Ishikawa (cell line): ENCODE data around the gene MITD1.

Experiments used
- CEBPB ChIP-seq: IDR thresholded peaks from 2 replicates; pipeline ENCODE4 v1.6.1; 2012
- CREB1 ChIP-seq: IDR thresholded peaks from 2 replicates; pipeline ENCODE4 v1.6.1; 2012; ENCODE audit warnings: low read depth
- EGR1 ChIP-seq: IDR thresholded peaks from 2 replicates; pipeline ENCODE4 v1.6.1; 2012
- EP300 ChIP-seq: IDR thresholded peaks from 2 replicates; pipeline ENCODE4 v1.6.1; 2012; ENCODE audit warnings: borderline replicate concordance
- FOXM1 ChIP-seq: IDR thresholded peaks from 2 replicates; pipeline ENCODE4 v1.6.1; 2012; ENCODE audit warnings: low read depth, borderline replicate concordance
- MAX ChIP-seq: IDR thresholded peaks from 2 replicates; pipeline ENCODE4 v1.6.1; 2012
- NFIC ChIP-seq: IDR thresholded peaks from 2 replicates; pipeline ENCODE4 v1.6.1; 2012
- RAD21 ChIP-seq: IDR thresholded peaks from 2 replicates; pipeline ENCODE4 v1.6.1; 2012; ENCODE audit warnings: low read depth
- REST ChIP-seq: IDR thresholded peaks from 2 replicates; pipeline ENCODE4 v1.6.1; 2012; ENCODE audit warnings: low read depth, mild to moderate bottlenecking
- TAF1 ChIP-seq: IDR thresholded peaks from 2 replicates; pipeline ENCODE4 v1.6.1; 2012; ENCODE audit warnings: low read depth, mild to moderate bottlenecking
- TCF12 ChIP-seq: IDR thresholded peaks from 2 replicates; pipeline ENCODE4 v1.6.1; 2012; ENCODE audit warnings: low read depth
- TEAD4 ChIP-seq: IDR thresholded peaks from 2 replicates; pipeline ENCODE4 v1.6.1; 2012
- YY1 ChIP-seq: IDR thresholded peaks from 2 replicates; pipeline ENCODE4 v1.6.1; 2012; ENCODE audit warnings: low read depth
- ZBTB7A ChIP-seq: IDR thresholded peaks from 2 replicates; pipeline ENCODE4 v1.6.1; 2012; ENCODE audit warnings: low read depth
- TF ChIP-seq, protein P1 (sequence below): IDR thresholded peaks from 2 replicates; pipeline ENCODE4 v1.6.1; 2012

The MITD1 gene

GRCh38 chr2:99169534-99169933 is 11.3 kb downstream of the MITD1 start:
- TF ChIP-seq, protein P1, sequence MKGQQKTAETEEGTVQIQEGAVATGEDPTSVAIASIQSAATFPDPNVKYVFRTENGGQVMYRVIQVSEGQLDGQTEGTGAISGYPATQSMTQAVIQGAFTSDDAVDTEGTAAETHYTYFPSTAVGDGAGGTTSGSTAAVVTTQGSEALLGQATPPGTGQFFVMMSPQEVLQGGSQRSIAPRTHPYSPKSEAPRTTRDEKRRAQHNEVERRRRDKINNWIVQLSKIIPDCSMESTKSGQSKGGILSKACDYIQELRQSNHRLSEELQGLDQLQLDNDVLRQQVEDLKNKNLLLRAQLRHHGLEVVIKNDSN: no peak
- no peak for TF ChIP-seq TAF1
- TF ChIP-seq RAD21: no peak
- no peak for TF ChIP-seq CREB1
- no peak for TF ChIP-seq TCF12
- TF ChIP-seq ZBTB7A: no peak
- no peak for TF ChIP-seq CEBPB
- TF ChIP-seq EGR1: no peak
- no peak for TF ChIP-seq REST
- TF ChIP-seq TEAD4: no peak
- TF ChIP-seq FOXM1: no peak
- TF ChIP-seq YY1: no peak
- TF ChIP-seq EP300: no peak
- TF ChIP-seq NFIC: no peak
- no peak for TF ChIP-seq MAX

- TF ChIP-seq REST (no peak), NFIC (no peak), MAX (no peak), RAD21 (no peak), CEBPB (no peak), FOXM1 (no peak), TCF12 (no peak), EGR1 (no peak), EP300 (no peak), CREB1 (no peak), ZBTB7A (no peak), TAF1 (no peak), YY1 (no peak), TEAD4 (no peak)
- TF ChIP-seq, protein P1: no peak
These were observed 14.6 kb downstream of the MITD1 start for GRCh38 chr2:99166218-99166617.

DNA sequence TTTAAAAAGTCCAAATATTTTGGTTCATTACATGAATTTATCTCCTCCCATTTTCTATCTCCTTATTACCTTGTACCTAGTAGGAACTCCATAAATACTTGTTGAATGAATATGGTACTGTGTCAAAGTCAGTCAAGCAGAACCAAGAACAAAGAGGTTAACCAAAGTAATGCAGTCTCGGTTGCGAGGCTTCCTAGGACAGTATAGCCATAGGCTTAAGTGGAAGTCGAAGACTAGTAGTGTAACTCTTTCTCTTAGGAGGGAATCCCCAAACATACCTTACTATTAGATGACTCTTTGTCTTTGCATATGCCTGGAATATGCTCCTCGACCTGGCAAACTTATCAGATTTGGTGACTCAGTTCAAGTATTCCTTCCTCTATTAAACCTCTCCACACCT is 21.3 kb downstream of the MITD1 start:
- TF ChIP-seq FOXM1 (no peak), CREB1 (no peak), ZBTB7A (no peak), TCF12 (no peak), TAF1 (no peak), CEBPB (no peak), TEAD4 (no peak), YY1 (no peak), RAD21 (no peak), REST (no peak), EGR1 (no peak), EP300 (no peak), NFIC (no peak), MAX (no peak)
- TF ChIP-seq, protein P1: no peak

- TF ChIP-seq TCF12: no peak
- TF ChIP-seq FOXM1: no peak
- no peak for TF ChIP-seq TAF1
- no peak for TF ChIP-seq CREB1
- TF ChIP-seq CEBPB: no peak
- no peak for TF ChIP-seq MAX
- TF ChIP-seq YY1: no peak
- no peak for TF ChIP-seq NFIC
- TF ChIP-seq EGR1: no peak
- TF ChIP-seq ZBTB7A: no peak
- TF ChIP-seq REST: no peak
- no peak for TF ChIP-seq RAD21
- TF ChIP-seq, protein P1: no peak
- TF ChIP-seq TEAD4: no peak
- no peak for TF ChIP-seq EP300
These were observed 22.3 kb downstream of the MITD1 start for GRCh38 chr2:99158599-99158998.
